ENCODE data around the gene CHFR. TPM values are rescaled to one million over a fixed set of nuclear protein-coding genes. Genes with fewer than 3 reads are reported as not detected.

Gene CHFR
- total RNA-seq, 1 experiment from 2014 or later, result 41.0 TPM

- peak; percentile 58 for DNase-seq (ENCODE audit: unreplicated experiment)
Observed at GRCh38 chr12:132827763-132828703, 59.4 kb downstream of the CHFR start.

GRCh38 chr12:132825861-132826260 lies 61.5 kb downstream of the CHFR start:
- DNase-seq (ENCODE audit: unreplicated experiment), result no peak
- BruUV-seq (replicated peaks), result no TSS peak
- Mint-ChIP-seq H3K36me3 (ENCODE audit: insufficient read depth, unreplicated experiment) (peaks cover 71% of the 10 kb centered on the region), H3K27ac (ENCODE audit: low read depth, unreplicated experiment) (no peak overlapping the region), H3K27me3 (ENCODE audit: insufficient read depth, unreplicated experiment) (no peaks in the 10 kb centered on the region), H3K4me1 (ENCODE audit: insufficient read depth, unreplicated experiment) (peaks cover 10% of the 10 kb centered on the region), H3K9me3 (ENCODE audit: unreplicated experiment) (no peaks in the 10 kb centered on the region), H3K4me3 (ENCODE audit: unreplicated experiment) (no peak overlapping the region)
- intact Hi-C loops (cut with micrococcal nuclease), result no loop called here
- no peak for TF ChIP-seq CTCF (IDR thresholded peaks at IDR 0.05; ENCODE audit: unreplicated experiment)
- CTCF ChIA-PET, result no interaction called here
- POLR2A ChIA-PET, result no interaction called here

More at GRCh38 chr12:132827763-132828703, 59.4 kb downstream of the CHFR start:
- POLR2A ChIA-PET, result interaction anchor here (1.1 to 2.9 kb wide), 5 partner anchors 16 to 158 kb away, joined by 5 to 24 read pairs (median 11); partner anchors contain the start of genes ANKLE2, CHFR, PGAM5 and ZNF26
- CTCF ChIA-PET, result interaction anchor here (0.8 kb wide), 1 partner anchor 59 kb away, joined by 3 read pairs; no protein-coding TSS in a partner anchor
- BruUV-seq (replicated peaks), result TSS peak; percentile 85
- TF ChIP-seq CTCF (IDR thresholded peaks at IDR 0.05; ENCODE audit: unreplicated experiment), result no peak
- no peaks in the 10 kb centered on the region for H3K9me3 Mint-ChIP-seq (ENCODE audit: unreplicated experiment)
- H3K4me3 Mint-ChIP-seq (ENCODE audit: unreplicated experiment), result peak overlapping the region; percentile 94
- no peaks in the 10 kb centered on the region for H3K27me3 Mint-ChIP-seq (ENCODE audit: insufficient read depth, unreplicated experiment)
- peaks cover 10% of the 10 kb centered on the region for H3K4me1 Mint-ChIP-seq (ENCODE audit: insufficient read depth, unreplicated experiment)
- peaks cover 55% of the 10 kb centered on the region for H3K36me3 Mint-ChIP-seq (ENCODE audit: insufficient read depth, unreplicated experiment)
- H3K27ac Mint-ChIP-seq (ENCODE audit: low read depth, unreplicated experiment), result peak overlapping the region; percentile 100
- intact Hi-C loops (cut with micrococcal nuclease), result no loop called here

- Mint-ChIP-seq H3K4me1 (ENCODE audit: insufficient read depth, unreplicated experiment) (peaks cover 10% of the 10 kb centered on the region), H3K27ac (ENCODE audit: low read depth, unreplicated experiment) (no peak overlapping the region), H3K36me3 (ENCODE audit: insufficient read depth, unreplicated experiment) (peaks cover 79% of the 10 kb centered on the region), H3K4me3 (ENCODE audit: unreplicated experiment) (no peak overlapping the region), H3K27me3 (ENCODE audit: insufficient read depth, unreplicated experiment) (no peaks in the 10 kb centered on the region), H3K9me3 (ENCODE audit: unreplicated experiment) (no peaks in the 10 kb centered on the region)
- DNase-seq (ENCODE audit: unreplicated experiment), result no peak
- no peak for TF ChIP-seq CTCF (IDR thresholded peaks at IDR 0.05; ENCODE audit: unreplicated experiment)
- CTCF ChIA-PET, result no interaction called here
- no TSS peak for BruUV-seq (replicated peaks)
- POLR2A ChIA-PET, result no interaction called here
- intact Hi-C loops (cut with micrococcal nuclease), result no loop called here
Observed at GRCh38 chr12:132825089-132825488, 62.3 kb downstream of the CHFR start.

GRCh38 chr12:132824053-132824452 lies 63.4 kb downstream of the CHFR start:
- no peaks in the 10 kb centered on the region for H3K9me3 Mint-ChIP-seq (ENCODE audit: unreplicated experiment)
- no peak overlapping the region for H3K4me3 Mint-ChIP-seq (ENCODE audit: unreplicated experiment)
- no peak for DNase-seq (ENCODE audit: unreplicated experiment)
- no peak overlapping the region for H3K27ac Mint-ChIP-seq (ENCODE audit: low read depth, unreplicated experiment)
- no peaks in the 10 kb centered on the region for H3K27me3 Mint-ChIP-seq (ENCODE audit: insufficient read depth, unreplicated experiment)
- CTCF ChIA-PET, result no interaction called here
- BruUV-seq (replicated peaks), result no TSS peak
- peaks cover 88% of the 10 kb centered on the region for H3K36me3 Mint-ChIP-seq (ENCODE audit: insufficient read depth, unreplicated experiment)
- POLR2A ChIA-PET, result no interaction called here
- peaks cover 10% of the 10 kb centered on the region for H3K4me1 Mint-ChIP-seq (ENCODE audit: insufficient read depth, unreplicated experiment)
- intact Hi-C loops (cut with micrococcal nuclease), result no loop called here
- TF ChIP-seq CTCF (IDR thresholded peaks at IDR 0.05; ENCODE audit: unreplicated experiment), result no peak
